ENCODE results near the gene TIA1.
"Not testable (repeated sequence)": the region's sequence is repeated elsewhere in the genome, so short reads cannot be mapped to it uniquely, and the experiment has no call there.

Gene TIA1, protein sequence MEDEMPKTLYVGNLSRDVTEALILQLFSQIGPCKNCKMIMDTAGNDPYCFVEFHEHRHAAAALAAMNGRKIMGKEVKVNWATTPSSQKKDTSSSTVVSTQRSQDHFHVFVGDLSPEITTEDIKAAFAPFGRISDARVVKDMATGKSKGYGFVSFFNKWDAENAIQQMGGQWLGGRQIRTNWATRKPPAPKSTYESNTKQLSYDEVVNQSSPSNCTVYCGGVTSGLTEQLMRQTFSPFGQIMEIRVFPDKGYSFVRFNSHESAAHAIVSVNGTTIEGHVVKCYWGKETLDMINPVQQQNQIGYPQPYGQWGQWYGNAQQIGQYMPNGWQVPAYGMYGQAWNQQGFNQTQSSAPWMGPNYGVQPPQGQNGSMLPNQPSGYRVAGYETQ

DNA sequence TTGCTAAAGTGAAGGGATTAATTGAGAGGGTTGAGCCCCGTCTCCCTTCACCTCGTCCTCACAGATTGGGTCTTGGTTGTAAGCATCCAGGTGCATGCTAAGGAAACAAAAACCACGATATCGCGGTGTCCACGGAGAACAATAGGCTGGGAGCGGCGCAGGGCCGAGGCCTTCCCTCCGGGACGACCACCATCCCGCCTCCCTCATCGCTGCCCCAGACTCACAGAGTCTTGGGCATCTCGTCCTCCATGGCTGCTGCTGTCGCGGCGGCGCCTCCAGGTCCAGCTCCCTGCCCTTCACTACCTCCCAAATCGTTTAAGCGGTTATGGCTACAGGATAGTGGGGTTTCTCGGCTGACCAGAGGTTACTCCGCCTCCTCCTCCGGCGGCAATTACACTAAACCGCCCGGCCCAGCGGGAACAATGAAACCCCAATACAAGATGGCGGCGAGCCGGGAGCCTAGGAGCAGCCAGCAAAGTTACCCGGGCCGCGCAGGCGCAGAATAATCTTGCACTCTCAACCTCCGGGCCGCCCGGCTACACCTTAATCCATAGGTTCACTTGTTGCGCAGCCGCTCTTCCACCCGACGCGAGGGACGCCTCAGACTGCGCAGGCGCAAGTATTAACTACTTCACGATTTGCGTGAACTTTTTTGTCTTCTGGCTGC, at the start of gene TIA1:
TSS of gene TIA1 (minus strand) at position 448 of the 667 bp plus-strand sequence. CDS start at position 250, 198 bp downstream.
- TF ChIP-seq, protein P1, sequence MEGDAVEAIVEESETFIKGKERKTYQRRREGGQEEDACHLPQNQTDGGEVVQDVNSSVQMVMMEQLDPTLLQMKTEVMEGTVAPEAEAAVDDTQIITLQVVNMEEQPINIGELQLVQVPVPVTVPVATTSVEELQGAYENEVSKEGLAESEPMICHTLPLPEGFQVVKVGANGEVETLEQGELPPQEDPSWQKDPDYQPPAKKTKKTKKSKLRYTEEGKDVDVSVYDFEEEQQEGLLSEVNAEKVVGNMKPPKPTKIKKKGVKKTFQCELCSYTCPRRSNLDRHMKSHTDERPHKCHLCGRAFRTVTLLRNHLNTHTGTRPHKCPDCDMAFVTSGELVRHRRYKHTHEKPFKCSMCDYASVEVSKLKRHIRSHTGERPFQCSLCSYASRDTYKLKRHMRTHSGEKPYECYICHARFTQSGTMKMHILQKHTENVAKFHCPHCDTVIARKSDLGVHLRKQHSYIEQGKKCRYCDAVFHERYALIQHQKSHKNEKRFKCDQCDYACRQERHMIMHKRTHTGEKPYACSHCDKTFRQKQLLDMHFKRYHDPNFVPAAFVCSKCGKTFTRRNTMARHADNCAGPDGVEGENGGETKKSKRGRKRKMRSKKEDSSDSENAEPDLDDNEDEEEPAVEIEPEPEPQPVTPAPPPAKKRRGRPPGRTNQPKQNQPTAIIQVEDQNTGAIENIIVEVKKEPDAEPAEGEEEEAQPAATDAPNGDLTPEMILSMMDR (IDR thresholded peaks at IDR 0.05; ENCODE audit: borderline replicate concordance, insufficient read depth, low read depth, low read length): no peak
- H3K4me3 ChIP-seq (ENCODE audit: low read depth, low read length): peak within 1 kb of the TSS; percentile 73

DNA sequence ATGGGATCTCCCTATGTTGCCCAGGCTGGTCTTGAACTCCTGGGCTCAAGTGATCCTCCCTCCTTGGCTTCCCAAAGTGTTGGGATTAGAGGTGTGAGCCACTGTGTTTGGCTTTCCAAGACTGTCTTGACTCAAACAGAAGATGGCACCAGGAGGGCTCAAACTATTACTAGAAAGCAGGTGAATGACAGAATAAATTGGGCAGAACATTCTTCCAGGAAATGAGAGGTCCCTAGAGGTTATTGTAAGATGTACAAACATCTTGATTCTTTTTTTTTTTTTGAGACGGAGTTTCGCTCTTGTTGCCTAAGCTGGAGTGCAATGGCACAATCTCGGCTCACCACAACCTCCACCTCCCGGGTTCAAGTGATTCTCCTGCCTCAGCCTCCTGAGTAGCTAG, 49.4 kb upstream of the TIA1 start:
- H3K4me3 ChIP-seq (ENCODE audit: low read depth, low read length): not testable (repeated sequence)

DNA sequence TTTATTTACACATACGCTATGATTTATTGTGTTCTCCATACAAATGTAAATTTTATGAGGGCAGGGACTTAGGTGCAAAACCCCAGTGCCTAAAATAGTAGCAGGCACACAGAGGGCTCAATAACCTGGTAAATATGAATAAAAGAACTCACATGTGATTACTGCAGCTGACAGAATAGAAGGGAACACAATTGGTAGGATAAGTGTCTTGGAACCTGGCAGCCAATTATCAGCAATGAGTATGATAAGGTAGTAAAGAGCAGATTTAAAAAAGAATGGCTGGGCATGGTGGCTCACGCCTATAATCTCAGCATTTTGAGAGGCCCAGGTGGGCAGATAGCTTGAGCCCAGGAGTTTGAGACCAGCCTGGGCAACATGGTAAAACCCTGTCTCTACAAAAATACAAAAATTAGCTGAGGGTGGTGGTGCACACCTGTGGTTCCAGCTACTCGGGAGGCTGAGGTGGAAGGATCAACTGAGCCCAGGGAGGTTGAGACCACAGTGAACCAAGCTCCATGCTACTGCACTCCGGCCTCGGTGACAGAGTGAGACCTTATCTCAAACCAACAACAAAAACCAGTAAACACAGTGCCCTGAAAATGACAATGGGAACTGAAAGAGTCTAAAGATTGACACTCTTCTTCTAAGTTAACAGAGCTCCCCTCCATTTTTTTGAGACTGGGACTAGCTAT, 35.2 kb upstream of the TIA1 start:
- TF ChIP-seq, protein P1 (IDR thresholded peaks at IDR 0.05; ENCODE audit: borderline replicate concordance, insufficient read depth, low read depth, low read length): no peak

DNA sequence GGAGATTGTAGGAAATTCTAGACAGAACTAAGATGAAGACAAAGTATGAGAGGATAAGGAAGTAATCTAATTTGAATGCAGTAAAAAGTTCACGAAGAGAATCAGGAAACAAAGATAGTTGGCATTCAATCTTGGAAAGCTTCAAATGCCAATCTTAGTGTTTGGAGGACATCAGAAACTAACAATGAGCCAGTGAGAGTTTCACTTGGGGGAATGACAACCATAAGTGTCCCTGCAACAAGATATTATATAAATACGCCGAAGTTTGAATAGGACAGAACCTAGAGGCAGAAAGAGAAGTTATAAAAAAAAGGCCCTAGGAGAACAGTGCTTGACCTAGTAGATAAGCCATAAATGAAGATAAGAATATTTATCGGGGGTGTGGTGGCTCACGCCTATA, 34.0 kb upstream of the TIA1 start:
- no peak overlapping the region for H3K4me3 ChIP-seq (ENCODE audit: low read depth, low read length)
- TF ChIP-seq, protein P1 (IDR thresholded peaks at IDR 0.05; ENCODE audit: borderline replicate concordance, insufficient read depth, low read depth, low read length): no peak

More for the DNA sequence above, 35.2 kb upstream of the TIA1 start:
- H3K4me3 ChIP-seq (ENCODE audit: low read depth, low read length): no peak overlapping the region

DNA sequence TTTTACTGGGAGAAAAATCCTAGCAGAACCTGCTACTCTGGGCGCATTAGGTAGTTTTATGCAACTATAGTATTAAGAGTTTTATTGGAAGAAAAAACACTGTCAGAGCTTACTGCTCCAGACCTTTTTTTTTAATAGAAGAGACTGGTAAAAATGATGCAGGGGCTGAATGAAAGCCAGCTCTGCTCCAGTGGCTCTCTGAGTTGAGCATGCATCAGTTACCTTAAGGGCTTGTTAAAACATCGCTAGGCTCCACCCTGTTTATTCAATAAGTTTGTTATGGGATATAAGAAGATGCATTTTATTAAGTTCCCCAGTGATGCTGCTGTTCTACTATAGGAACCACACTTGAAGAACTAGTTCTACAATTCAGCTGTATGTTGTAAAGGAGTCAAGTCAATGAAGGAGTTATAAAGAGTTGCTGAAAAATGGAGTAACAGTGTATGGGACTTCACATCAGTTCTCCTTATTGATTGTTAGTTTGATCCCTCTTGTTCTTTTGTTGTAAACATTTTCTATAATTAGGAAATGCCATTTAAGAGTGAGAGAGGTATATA, 31.9 kb upstream of the TIA1 start:
- TF ChIP-seq, protein P1 (IDR thresholded peaks at IDR 0.05; ENCODE audit: borderline replicate concordance, insufficient read depth, low read depth, low read length): no peak

DNA sequence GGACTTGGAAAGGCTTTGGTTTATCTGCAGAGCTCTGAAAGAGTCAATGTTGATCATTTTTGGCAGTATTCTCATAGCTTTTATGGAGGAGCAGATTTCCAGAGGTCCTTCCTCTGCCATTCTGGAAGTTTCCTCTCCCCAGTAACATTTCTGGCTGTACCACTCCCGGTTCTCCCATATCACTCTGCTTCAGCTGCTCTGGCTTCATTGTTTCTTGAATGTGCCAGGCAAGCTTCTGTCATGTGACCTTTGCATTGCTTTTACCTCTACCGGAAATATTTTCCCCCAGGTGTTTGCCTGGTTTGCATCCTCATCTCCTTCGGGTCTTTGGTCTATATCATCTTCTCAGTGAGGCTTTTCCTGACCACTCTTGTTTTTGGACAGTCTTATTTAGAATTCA, 21.9 kb upstream of the TIA1 start:
- no peak overlapping the region for H3K4me3 ChIP-seq (ENCODE audit: low read depth, low read length)
- TF ChIP-seq, protein P1 (IDR thresholded peaks at IDR 0.05; ENCODE audit: borderline replicate concordance, insufficient read depth, low read depth, low read length): no peak

More for the DNA sequence above, 31.9 kb upstream of the TIA1 start:
- no peak overlapping the region for H3K4me3 ChIP-seq (ENCODE audit: low read depth, low read length)

DNA sequence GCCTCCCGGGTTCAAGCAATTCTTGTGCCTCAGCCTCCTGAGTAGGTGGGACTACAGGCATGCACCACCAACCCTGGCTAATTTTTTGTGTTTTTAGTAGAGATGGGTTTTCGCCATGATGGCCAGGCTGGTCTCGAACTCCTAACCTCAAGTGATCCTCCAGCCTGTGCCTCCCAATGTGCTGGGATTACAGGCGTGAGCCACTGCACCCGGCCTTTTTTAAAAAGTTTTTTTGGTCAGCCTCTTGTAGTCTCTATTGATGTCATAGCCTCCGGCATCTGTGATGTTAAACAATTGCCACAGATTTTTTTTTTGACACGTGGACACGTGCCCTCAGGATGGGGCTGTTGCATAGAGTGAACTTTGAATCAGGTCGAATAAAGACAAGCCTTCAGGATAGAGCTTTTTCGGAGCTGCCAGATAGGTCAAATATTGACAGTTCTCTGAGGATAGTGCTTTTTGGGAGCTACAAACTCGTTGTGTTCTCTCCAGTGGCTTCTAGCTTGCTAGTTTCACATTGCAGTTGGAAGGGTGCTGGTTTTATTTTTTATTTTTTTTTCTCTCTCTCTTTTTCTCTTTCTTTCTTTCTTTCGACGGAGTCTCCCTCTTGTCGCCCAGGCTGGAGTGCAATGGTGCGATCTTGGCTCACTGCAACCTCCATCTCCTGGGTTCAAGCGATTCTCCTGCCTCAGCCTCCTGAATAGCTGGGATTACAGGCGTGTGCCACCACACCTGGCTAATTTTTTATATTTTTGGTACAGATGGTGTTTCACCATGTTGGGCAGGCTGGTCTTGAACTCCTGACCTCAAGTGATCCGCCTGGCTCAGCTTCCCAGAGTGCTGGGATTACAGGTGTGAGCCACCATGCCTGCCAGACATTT, 21.2 kb upstream of the TIA1 start:
- not testable (repeated sequence) for H3K4me3 ChIP-seq (ENCODE audit: low read depth, low read length)

DNA sequence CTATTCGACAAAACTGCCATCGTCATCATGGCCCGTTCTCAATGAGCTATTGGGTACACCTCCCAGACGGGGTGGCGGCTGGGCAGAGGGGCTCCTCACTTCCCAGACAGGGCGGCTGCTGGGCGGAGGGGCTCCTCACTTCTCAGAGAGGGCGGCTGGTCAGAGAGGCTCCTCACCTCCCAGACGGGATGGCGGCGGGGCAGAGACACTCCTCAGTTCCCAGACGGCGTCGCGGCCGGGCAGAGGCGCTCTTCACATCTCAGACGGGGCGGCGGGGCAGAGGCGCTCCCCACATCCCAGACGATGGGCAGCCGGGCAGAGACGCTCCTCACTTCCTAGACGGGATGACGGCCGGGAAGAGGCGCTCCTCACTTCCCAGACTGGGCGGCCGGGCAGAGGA, 18.5 kb upstream of the TIA1 start:
- H3K4me3 ChIP-seq (ENCODE audit: low read depth, low read length): not testable (repeated sequence)

All from GM12875 (cell line).